ENCODE results near the gene NPC1L1.
"Not testable (repeated sequence)": the region's sequence is repeated elsewhere in the genome, so short reads cannot be mapped to it uniquely, and the experiment has no call there.

NPC1L1 gene

GRCh38 chr7:44565097-44565794 is 24.1 kb upstream of the NPC1L1 start:
- peak; percentile 13 for DNase-seq (ENCODE audit: low read depth, low spot score)

GRCh38 chr7:44564606-44565005 is 23.5 kb upstream of the NPC1L1 start:
- DNase-seq (ENCODE audit: low read depth, low spot score), result no peak

DNA sequence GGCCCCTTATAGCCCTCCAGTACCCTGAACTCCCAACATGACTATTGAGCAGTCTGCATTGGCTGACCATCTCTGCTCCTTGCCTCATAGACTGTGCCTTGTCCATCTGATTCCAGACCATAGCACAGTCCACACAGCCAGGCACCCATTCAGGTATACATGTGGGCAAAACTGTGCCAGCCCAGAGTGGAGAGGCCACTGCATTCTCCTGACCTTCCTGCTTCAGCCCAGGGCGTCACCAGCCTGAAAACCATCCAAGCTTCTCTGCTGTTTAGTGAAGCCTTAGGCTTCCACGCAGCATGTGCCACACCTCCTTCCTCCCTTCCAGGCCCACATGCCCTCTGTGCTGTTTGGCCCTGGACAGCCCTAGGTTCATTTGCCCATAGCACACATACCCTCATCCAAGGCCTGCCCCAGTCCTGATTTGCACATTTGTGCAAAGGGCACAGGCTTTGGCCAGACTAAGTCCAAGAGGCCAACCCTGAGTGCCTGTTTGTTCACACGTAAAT is 22.1 kb upstream of the NPC1L1 start:
- no peak for DNase-seq (ENCODE audit: low read depth, low spot score)

- not testable (repeated sequence) for DNase-seq (ENCODE audit: low read depth, low spot score)
Measured at GRCh38 chr7:44562622-44562962, 21.5 kb upstream of the NPC1L1 start.

DNA sequence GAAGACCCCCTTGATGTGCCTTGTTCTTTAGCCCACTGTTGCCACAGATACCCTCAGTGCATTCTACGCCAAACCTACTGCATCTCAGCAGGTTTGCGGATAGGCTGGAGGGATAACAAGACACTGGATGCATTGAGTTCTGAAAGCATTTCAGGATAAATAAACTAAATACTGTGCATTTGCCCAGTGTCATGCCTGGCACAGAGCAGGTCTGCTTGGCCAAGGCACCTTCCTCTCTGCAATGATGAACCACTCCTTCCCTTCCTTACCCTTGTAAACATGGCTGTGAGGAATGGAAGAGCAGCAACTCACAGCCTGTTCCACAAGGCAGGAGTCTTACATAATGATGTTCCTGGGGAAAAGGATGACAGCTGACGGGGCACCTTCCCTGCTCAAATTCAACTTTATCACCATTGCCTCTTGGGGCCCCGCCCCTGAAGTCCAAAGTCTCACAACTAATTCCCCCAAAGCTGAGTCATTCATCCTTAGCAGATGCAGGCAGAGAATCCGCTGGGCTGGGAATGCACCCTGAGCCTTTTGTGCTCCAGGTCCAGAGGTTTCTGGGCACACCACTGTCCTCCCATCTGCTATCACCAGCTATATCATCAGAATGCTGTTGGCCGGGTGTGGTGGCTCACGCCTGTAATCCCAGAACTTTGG is 21.0 kb upstream of the NPC1L1 start:
- DNase-seq (ENCODE audit: low read depth, low spot score), result no peak

- no peak for DNase-seq (ENCODE audit: low read depth, low spot score)
Measured at GRCh38 chr7:44561481-44561880, 20.4 kb upstream of the NPC1L1 start.

DNA sequence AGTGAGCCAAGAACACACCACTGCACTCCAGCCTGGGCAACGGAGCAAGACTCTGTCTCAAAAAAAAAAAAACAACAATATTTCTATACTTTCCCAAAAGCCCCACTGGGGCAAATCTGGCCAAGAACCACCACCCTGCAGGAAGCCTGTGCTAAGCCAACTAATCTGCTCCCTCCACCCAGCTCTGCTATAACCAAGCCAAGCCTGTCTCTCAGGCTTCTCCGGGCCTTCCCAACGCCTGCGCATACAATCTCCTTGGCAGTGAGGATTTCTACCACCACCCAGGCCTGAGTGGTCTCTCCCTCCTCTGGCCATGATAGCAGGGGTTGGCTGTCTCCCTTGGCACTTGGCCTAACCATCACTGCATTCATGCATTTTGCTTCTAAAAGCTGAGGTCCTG is 18.4 kb upstream of the NPC1L1 start:
- DNase-seq (ENCODE audit: low read depth, low spot score), result no peak

DNA sequence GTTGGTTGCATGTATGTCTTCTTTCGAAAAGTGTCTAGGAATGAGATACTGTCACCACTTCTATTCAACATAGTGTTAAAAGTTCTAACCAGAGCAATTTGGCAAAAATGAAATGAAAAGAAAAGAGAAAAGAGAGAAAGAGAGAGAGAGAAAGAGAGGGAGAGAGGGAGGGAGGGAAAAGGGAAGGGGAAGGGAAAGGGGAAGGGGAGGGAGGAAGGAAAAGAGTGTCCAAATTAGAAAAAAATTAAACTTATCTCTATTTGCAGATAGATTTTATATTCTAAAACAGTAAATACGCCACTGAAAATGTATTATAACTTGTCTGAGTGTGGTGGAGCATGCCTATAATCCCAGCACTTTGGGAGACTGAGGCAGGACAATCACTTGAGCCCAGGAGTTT is 16.4 kb upstream of the NPC1L1 start:
- no peak for DNase-seq (ENCODE audit: low read depth, low spot score)

GRCh38 chr7:44555350-44555749 is 14.2 kb upstream of the NPC1L1 start:
- no peak for DNase-seq (ENCODE audit: low read depth, low spot score)

DNA sequence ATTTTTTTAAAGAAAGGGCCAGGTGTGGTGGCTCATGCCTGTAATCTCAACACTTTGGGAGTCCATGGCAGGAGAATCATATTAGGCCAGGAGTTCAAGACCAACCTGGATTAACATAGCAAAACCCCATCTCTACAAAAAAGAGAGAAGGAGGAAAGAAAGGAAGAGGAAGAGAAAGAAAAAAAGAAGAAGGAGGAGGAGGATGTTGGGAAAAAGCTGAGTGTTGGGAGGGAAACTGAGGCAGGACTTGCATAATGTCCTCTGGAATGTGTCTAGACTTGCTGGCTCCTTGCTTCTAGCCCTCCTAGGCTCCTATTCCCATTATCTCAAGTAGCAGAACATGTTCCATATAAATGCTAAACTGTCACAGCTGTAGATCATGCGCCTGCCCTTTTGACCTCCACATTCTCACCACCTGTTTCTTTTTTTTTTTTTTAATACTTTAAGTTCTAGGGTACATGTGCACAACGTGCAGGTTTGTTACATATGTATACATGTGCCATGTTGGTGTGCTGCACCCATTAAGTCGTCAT is 11.4 kb upstream of the NPC1L1 start:
- DNase-seq (ENCODE audit: low read depth, low spot score), result not testable (repeated sequence)

GRCh38 chr7:44549457-44549856 is 8.3 kb upstream of the NPC1L1 start:
- no peak for DNase-seq (ENCODE audit: low read depth, low spot score)

DNA sequence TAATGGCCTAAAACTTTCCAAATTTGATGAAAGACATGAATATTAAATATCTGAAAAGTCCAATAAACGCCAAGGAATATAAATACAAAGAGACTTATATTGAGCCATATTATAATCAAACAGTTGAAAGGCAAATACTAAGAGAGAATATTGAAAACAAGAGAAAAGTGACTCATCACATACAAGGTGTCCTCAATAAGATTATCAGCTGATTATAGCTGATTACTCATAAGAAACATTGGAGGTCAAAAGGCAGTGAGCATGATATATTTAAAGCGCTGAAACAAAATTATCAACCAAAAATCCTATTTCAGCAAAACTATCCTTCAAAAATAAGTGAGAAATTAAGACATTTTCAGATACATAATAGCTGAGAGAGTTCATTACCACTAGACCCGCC is 7.8 kb upstream of the NPC1L1 start:
- no peak for DNase-seq (ENCODE audit: low read depth, low spot score)

- no peak for DNase-seq (ENCODE audit: low read depth, low spot score)
Measured at GRCh38 chr7:44547536-44548231, 6.6 kb upstream of the NPC1L1 start.

DNA sequence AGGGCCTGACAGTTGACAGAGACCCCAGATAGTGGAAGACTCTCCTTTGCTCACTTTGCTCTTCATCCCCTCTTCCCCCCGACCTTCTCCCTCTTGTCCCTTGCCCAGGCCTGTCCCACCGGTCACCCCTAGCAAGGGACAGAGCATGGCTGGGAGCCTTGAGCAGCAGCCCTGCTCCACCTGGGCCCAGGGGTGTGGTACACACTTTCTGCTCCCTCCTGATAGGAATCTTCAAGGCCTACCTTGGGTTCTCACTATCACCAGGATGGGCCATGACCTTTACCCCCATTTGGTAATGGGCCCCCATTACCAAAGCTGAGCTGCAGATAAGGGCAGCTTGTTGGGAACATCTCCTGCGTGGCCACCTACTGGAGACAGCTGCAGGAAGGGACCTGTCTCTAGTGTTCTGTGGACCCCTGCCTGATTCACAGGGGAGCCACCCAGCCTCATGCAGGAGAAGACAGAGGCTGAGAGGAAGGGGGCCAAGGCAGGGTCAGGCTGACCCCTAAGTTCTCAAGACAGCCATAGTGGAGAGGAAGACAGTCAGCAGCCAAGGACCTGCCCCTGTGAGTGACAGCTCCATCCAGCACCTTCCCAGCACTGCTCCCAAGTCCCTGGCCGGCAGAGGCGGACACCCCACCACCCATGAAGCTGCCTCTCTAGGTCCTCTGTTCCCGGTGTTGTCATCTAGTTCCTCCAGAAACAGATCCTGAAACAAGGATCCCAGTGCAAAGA is 913 bp upstream of the NPC1L1 start:
- no peak for DNase-seq (ENCODE audit: low read depth, low spot score)

GRCh38 chr7:44540592-44541027 is 520 bp downstream of the NPC1L1 start:
- no peak for DNase-seq (ENCODE audit: low read depth, low spot score)

DNA sequence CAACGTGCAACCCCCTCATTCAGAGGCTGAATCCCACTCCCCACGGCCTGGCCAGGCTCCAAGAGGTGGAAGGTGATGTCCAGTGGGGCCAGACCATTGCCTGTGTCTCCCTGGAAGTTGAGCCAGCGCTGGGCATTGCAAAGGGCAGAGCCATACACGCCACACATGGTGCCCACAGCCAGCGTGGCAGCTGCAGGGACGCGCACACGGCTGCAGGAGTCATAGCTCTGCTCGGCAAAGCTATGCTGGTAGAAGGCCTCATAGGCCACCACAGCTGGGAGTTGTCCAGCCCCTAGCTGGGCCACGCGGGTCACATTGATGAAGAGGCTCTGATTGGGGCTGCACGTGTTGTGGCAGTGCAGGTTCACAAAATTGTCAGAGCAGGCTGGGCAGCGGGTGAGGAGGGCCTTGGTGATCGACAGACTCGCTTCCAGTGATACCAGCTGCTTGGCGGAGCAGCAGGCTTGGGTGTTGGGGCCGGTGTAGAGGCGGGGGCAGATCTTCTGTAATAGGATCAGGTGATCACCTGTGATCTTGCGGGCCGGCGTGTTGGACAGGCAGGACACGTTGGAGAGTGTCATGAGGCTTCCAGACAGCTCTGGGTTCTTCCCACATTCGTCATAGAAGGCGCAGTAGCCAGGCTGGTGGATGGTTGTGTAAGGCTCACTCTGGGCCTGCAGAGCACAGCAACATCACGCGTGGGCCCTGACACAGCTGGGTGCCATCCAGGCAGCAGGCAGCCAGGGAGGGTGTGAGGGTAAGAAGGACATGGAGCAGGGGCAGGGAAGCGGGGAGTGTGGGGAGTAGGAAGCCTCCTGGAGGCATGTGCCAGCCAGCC is 1.2 kb downstream of the NPC1L1 start:
- no peak for DNase-seq (ENCODE audit: low read depth, low spot score)

- no peak for DNase-seq (ENCODE audit: low read depth, low spot score)
Measured at GRCh38 chr7:44538798-44539668, 2.1 kb downstream of the NPC1L1 start.

GRCh38 chr7:44538093-44538797 is 2.9 kb downstream of the NPC1L1 start:
- no peak for DNase-seq (ENCODE audit: low read depth, low spot score)

GRCh38 chr7:44537442-44537841 is 3.7 kb downstream of the NPC1L1 start:
- no peak for DNase-seq (ENCODE audit: low read depth, low spot score)
